GM12878 (cell line): ENCODE measurements around the gene XCR1. TPM values are rescaled to one million over a fixed set of nuclear protein-coding genes. Genes with fewer than 3 reads are reported as not detected.

Experiments used
- ATAC-seq: fragments of 200-7000 bp; cut with Tn5 transposase; 3 replicates; pipeline ENCODE4 v1.9.1; 2020; ENCODE audit warnings: mild to moderate bottlenecking, moderate library complexity
- BruUV-seq: library from RNA; stranded (reverse); fragments of 400-500 nt; replicated peaks from 2 replicates; lab custom pipeline; 2021; lab: Mats Ljungman, UMichigan
- CTCF ChIA-PET: fragments of 300-600 bp; sonication (Branson Sonifier 250); formaldehyde crosslinking; extraction: SDS; loops from one replicate; lab custom pipeline; 2021; ENCODE audit warnings: inconsistent platforms; lab: Yijun Ruan, JAX
- POLR2A ChIA-PET: fragments of 350-600 bp; formaldehyde crosslinking; extraction: SDS; loops from one replicate; lab custom pipeline; 2021; ENCODE audit warnings: inconsistent platforms; lab: Charles Lee
- RAD21 ChIA-PET: fragments of 300-600 bp; sonication (Branson Sonifier 250); formaldehyde crosslinking; loops from one replicate; lab custom pipeline; 2023; ENCODE audit warnings: antibody characterized with exemption; ENCODE audit not compliant: unreplicated experiment; lab: Charles Lee
- SMC1A ChIA-PET: fragments of 300-600 bp; sonication (Branson Sonifier 250); formaldehyde crosslinking; loops from one replicate; lab custom pipeline; 2023; ENCODE audit not compliant: unreplicated experiment, uncharacterized antibody; lab: Charles Lee
- DNase-seq: peaks from one replicate; pipeline ENCODE4 v3.0.0-alpha.2; 2011; ENCODE audit warnings: low read depth, low spot score
- FAIRE-seq: peaks from 3 replicates; lab custom pipeline; 2011; peaks lifted over from hg19 to GRCh38; lab: Jason Lieb, UNC
- H2AFZ ChIP-seq: 2 replicates; pipeline ENCODE4 v1.6.0; 2011; ENCODE audit warnings: low read depth, low read length, control low read depth; ENCODE audit not compliant: control insufficient read depth
- H3K27ac ChIP-seq: 2 replicates; pipeline ENCODE4 v1.5.1; 2011; ENCODE audit warnings: control low read depth; ENCODE audit not compliant: control insufficient read depth, insufficient read depth
- H3K27me3 ChIP-seq, 2 experiments: replicated peaks in 1 of 2; 2 replicates each; pipeline versions ENCODE4 v1.6.0 to v1.6.1; 2011; ENCODE audit warnings: low read length in 1 of 2; ENCODE audit not compliant: control insufficient read depth in 2 of 2, insufficient read depth in 2 of 2
- H3K36me3 ChIP-seq, 2 experiments: 2 replicates each; pipeline ENCODE4 v1.5.1; 2011; ENCODE audit warnings: low read length in 1 of 2; ENCODE audit not compliant: control insufficient read depth in 2 of 2, insufficient read depth in 2 of 2
- H3K4me1 ChIP-seq: 2 replicates; pipeline ENCODE4 v1.6.1; 2011; ENCODE audit warnings: mild to moderate bottlenecking, low read length, moderate library complexity, mixed read lengths; ENCODE audit not compliant: control insufficient read depth, insufficient read depth
- H3K4me2 ChIP-seq: 2 replicates; pipeline ENCODE4 v1.6.0; 2011; ENCODE audit warnings: control low read depth; ENCODE audit not compliant: control insufficient read depth, insufficient read depth
- H3K4me3 ChIP-seq: fragments of 200-600 bp; sonication (generic); 2 replicates; pipeline ENCODE4 v1.5.1; 2016
- H3K79me2 ChIP-seq: 2 replicates; pipeline ENCODE4 v1.6.0; 2011; ENCODE audit warnings: low read length; ENCODE audit not compliant: control insufficient read depth, insufficient read depth
- H3K9ac ChIP-seq: 2 replicates; pipeline ENCODE4 v1.8.0; 2011; ENCODE audit warnings: low read length, control low read depth, mixed read lengths; ENCODE audit not compliant: control insufficient read depth, insufficient read depth
- H3K9me3 ChIP-seq: replicated peaks from 3 replicates; pipeline ENCODE4 v1.5.1; 2011; ENCODE audit warnings: mild to moderate bottlenecking, low read length; ENCODE audit not compliant: control insufficient read depth, insufficient read depth
- H4K20me1 ChIP-seq: 2 replicates; pipeline ENCODE4 v1.6.0; 2011; ENCODE audit not compliant: control insufficient read depth, insufficient read depth
- BRCA1 ChIP-seq: IDR thresholded peaks from 2 replicates; pipeline ENCODE4 v1.6.1; 2011; ENCODE audit warnings: low read depth, low read length, improper control_type of control experiment
- ETV6 ChIP-seq, 2 experiments: fragments of 450-650 bp in 1 of 2; IDR thresholded peaks in 1 of 2; conservative IDR thresholded peaks in 1 of 2; 2 replicates each; pipeline ENCODE4 v1.6.1; 2014; ENCODE audit warnings: antibody characterized with exemption in 1 of 2, borderline replicate concordance in 1 of 2, low read depth in 1 of 2, mild to moderate bottlenecking in 1 of 2, moderate library complexity in 1 of 2
- GABPA ChIP-seq: IDR thresholded peaks from 2 replicates; pipeline ENCODE4 v1.6.1; 2014; ENCODE audit warnings: antibody characterized with exemption, low read depth, mild to moderate bottlenecking, inconsistent platforms
- RBBP5 ChIP-seq: fragments of 200-600 bp; sonication (generic); conservative IDR thresholded peaks from 2 replicates; pipeline ENCODE4 v1.6.1; 2016
- SIN3A ChIP-seq: IDR thresholded peaks from 2 replicates; pipeline ENCODE4 v1.6.1; 2012; ENCODE audit warnings: low read depth, low read length, improper control_type of control experiment
- WGBS: methylation state at CpG from one replicate; pipeline ENCODE4 v1.1.6; 2016; ENCODE audit warnings: low lambda C conversion rate; ENCODE audit not compliant: insufficient replicate concordance, insufficient coverage; ENCODE audit errors: missing lambda C conversion rate; 5-methylcytosine and 5-hydroxymethylcytosine counted together
- in situ Hi-C: fragments of 300-500 bp; cut with MboI; formaldehyde crosslinking; loops from 9 replicates; pipeline ENCODE4 v1.14.3; 2018; ENCODE audit warnings: mixed read lengths
- intact Hi-C: fragments of 100-400 bp; cut with micrococcal nuclease; formaldehyde crosslinking; loops from one replicate; pipeline ENCODE4 v1.14.2; 2022; ENCODE audit not compliant: unreplicated experiment
- polyA plus RNA-seq, 11 experiments: library from polyadenylated mRNA; depleted of rRNA in 4 of 11; unstranded in 6 of 11; stranded (reverse) in 5 of 11; fragments of >200 nt; fragmentation: Nextera tagmentation in 4 of 11; fragmentation: Illumina TruSeq in 1 of 11; extraction: Ambion mirVana in 4 of 11; extraction: Trizol in 1 of 11; gene quantifications; 1 replicate in 1 of 11; 2 replicates in 10 of 11; pipeline versions ENCODE4 v1.2.1 to v1.2.3, GENCODE V29; 2011 to 2016; ENCODE audit warnings: inconsistent platforms in 2 of 11, missing spikeins in 2 of 11, low read depth in 1 of 11
- total RNA-seq, 4 experiments: library from RNA; depleted of rRNA in 3 of 4; stranded (reverse); fragments of >200 nt in 3 of 4; fragmentation: Illumina TruSeq in 1 of 4; extraction: Trizol in 1 of 4; gene quantifications; 2 replicates each; pipeline versions ENCODE4 v1.2.1 to v1.2.3, GENCODE V29; 2013 to 2021
- TF ChIP-seq, protein P1 (sequence below): fragments of 450-650 bp; IDR thresholded peaks from 2 replicates; pipeline ENCODE4 v1.6.1; 2016; ENCODE audit warnings: mild to moderate bottlenecking, moderate library complexity, borderline replicate concordance

The XCR1 gene
- total and polyA plus RNA-seq, 10 of the 15 experiments (the other 5 are each of a cell fraction or from before 2014, with no cell fraction given): 0.02 to 0.29 (median 0.13) TPM; not detected in 2

DNA sequence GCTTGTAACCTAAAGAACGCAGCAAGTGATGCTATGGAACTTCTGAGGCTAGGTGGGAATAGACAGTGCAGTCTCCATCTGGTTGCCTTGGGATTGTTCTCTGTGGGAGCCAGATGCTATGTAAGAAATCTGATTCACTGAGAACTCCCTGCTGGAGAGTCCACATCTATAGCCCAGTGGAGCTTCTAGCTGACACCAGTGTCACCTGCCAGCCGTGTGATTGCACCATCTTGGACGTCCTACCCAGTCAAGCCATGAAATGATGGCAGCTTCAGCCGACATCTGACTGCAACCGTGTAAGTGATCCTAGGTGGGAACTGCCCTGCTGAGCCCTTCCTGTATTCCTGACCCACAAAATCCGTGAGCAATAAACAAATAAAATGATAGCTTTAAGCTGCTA lies 19.2 kb downstream of the XCR1 start:
- no TSS peak for BruUV-seq
- no peaks in the 10 kb centered on the region for H3K9me3 ChIP-seq
- TF ChIP-seq SIN3A (no peak), RBBP5 (no peak), ETV6 (conservative IDR thresholded peaks at IDR 0.05 in 1 of 2, IDR thresholded peaks at IDR 0.05 in 1 of 2; ENCODE audit: borderline replicate concordance in 1 of 2, low read depth in 1 of 2) (no peak)
- TF ChIP-seq, all 136 proteins: peak for 0
- no peak overlapping the region for H2AFZ ChIP-seq
- no peaks in the 10 kb centered on the region for H3K36me3 ChIP-seq
- 33% methylated on average over 6 of the region's 6 CpGs for WGBS
- H4K20me1 ChIP-seq: no peaks in the 10 kb centered on the region
- no peak overlapping the region for H3K27ac ChIP-seq
- peaks cover 3% of the 10 kb centered on the region for H3K4me1 ChIP-seq
- ChIA-PET RAD21 (no interaction called here), CTCF (no interaction called here), POLR2A (no interaction called here), SMC1A (interaction anchor here (2.2 kb wide), 1 partner anchor 12 kb away, joined by 8 read pairs; the partner anchor contains the start of gene FYCO1)
- no peak for ATAC-seq
- in situ Hi-C loops (no loop called here), intact Hi-C loops (no loop called here)
- H3K27me3 ChIP-seq: no peaks in the 10 kb centered on the region
- no peak overlapping the region for H3K9ac ChIP-seq
- H3K4me2 ChIP-seq: no peak overlapping the region
- FAIRE-seq: no peak
- H3K4me3 ChIP-seq: no peak overlapping the region
- DNase-seq: no peak
- no peaks in the 10 kb centered on the region for H3K79me2 ChIP-seq

GRCh38 chr3:46007280-46007679 lies 20.0 kb downstream of the XCR1 start:
- in situ Hi-C loops: no loop called here
- intact Hi-C loops: no loop called here
- ChIA-PET POLR2A (no interaction called here), CTCF (no interaction called here), SMC1A (interaction anchor here (0.6 to 0.8 kb wide), 2 partner anchors 70 to 1099 kb away, joined by 3 read pairs; no protein-coding TSS in a partner anchor), RAD21 (no interaction called here)
- peaks cover 3% of the 10 kb centered on the region for H3K4me1 ChIP-seq
- DNase-seq (no peak), FAIRE-seq (no peak), ATAC-seq (no peak)
- H3K9ac ChIP-seq: no peak overlapping the region
- H3K9me3 ChIP-seq: no peaks in the 10 kb centered on the region
- no peak overlapping the region for H3K4me3 ChIP-seq
- no peak overlapping the region for H3K27ac ChIP-seq
- no peaks in the 10 kb centered on the region for H3K79me2 ChIP-seq
- H3K36me3 ChIP-seq: no peaks in the 10 kb centered on the region
- TF ChIP-seq, protein P1, sequence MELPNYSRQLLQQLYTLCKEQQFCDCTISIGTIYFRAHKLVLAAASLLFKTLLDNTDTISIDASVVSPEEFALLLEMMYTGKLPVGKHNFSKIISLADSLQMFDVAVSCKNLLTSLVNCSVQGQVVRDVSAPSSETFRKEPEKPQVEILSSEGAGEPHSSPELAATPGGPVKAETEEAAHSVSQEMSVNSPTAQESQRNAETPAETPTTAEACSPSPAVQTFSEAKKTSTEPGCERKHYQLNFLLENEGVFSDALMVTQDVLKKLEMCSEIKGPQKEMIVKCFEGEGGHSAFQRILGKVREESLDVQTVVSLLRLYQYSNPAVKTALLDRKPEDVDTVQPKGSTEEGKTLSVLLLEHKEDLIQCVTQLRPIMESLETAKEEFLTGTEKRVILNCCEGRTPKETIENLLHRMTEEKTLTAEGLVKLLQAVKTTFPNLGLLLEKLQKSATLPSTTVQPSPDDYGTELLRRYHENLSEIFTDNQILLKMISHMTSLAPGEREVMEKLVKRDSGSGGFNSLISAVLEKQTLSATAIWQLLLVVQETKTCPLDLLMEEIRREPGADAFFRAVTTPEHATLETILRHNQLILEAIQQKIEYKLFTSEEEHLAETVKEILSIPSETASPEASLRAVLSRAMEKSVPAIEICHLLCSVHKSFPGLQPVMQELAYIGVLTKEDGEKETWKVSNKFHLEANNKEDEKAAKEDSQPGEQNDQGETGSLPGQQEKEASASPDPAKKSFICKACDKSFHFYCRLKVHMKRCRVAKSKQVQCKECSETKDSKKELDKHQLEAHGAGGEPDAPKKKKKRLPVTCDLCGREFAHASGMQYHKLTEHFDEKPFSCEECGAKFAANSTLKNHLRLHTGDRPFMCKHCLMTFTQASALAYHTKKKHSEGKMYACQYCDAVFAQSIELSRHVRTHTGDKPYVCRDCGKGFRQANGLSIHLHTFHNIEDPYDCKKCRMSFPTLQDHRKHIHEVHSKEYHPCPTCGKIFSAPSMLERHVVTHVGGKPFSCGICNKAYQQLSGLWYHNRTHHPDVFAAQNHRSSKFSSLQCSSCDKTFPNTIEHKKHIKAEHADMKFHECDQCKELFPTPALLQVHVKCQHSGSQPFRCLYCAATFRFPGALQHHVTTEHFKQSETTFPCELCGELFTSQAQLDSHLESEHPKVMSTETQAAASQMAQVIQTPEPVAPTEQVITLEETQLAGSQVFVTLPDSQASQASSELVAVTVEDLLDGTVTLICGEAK: peak; percentile 61
- TF ChIP-seq GABPA (no peak), BRCA1 (no peak)
- no peaks in the 10 kb centered on the region for H4K20me1 ChIP-seq
- no peak overlapping the region for H2AFZ ChIP-seq
- H3K4me2 ChIP-seq: no peak overlapping the region
- no TSS peak for BruUV-seq
- H3K27me3 ChIP-seq: no peaks in the 10 kb centered on the region
